GM23248 (cell line): Measurements from ENCODE around the gene RHOC.

Experiments
- EZH2 ChIP-seq: fragments of 200-600 bp; sonication (generic); IDR thresholded peaks from 2 replicates; pipeline ENCODE4 v1.6.1; 2018; ENCODE audit warnings: antibody characterized with exemption, mild to moderate bottlenecking; ENCODE audit not compliant: insufficient read depth, poor library complexity, severe bottlenecking
- EZH2phosphoT487 ChIP-seq: fragments of 200-600 bp; sonication (generic); IDR thresholded peaks from 2 replicates; pipeline ENCODE4 v1.6.1; 2018; ENCODE audit warnings: antibody characterized with exemption, moderate library complexity, mild to moderate bottlenecking, low read depth; ENCODE audit not compliant: insufficient read depth

- TF ChIP-seq EZH2 (no peak), EZH2phosphoT487 (no peak)
Observed at GRCh38 chr1:112651205-112651604, 55.7 kb downstream of the RHOC start.
